ENCODE measurements around the gene DNAJC21. TPM values are rescaled to one million over a fixed set of nuclear protein-coding genes. Genes with fewer than 3 reads are reported as not detected.

The DNAJC21 gene
- total RNA-seq, 1 donor from 2014 or later = 30.5 TPM

- Histone ChIP-seq H3K4me3 (no peak overlapping the region), H3K36me3 (no peaks in the 10 kb centered on the region), H3K4me1 (no peaks in the 10 kb centered on the region), H3K27ac (no peak overlapping the region), H3K27me3 (no peaks in the 10 kb centered on the region), H3K9me3 (no peaks in the 10 kb centered on the region)
- intact Hi-C loops (cut with DNase I) = no loop called here
- TF ChIP-seq, protein P1, sequence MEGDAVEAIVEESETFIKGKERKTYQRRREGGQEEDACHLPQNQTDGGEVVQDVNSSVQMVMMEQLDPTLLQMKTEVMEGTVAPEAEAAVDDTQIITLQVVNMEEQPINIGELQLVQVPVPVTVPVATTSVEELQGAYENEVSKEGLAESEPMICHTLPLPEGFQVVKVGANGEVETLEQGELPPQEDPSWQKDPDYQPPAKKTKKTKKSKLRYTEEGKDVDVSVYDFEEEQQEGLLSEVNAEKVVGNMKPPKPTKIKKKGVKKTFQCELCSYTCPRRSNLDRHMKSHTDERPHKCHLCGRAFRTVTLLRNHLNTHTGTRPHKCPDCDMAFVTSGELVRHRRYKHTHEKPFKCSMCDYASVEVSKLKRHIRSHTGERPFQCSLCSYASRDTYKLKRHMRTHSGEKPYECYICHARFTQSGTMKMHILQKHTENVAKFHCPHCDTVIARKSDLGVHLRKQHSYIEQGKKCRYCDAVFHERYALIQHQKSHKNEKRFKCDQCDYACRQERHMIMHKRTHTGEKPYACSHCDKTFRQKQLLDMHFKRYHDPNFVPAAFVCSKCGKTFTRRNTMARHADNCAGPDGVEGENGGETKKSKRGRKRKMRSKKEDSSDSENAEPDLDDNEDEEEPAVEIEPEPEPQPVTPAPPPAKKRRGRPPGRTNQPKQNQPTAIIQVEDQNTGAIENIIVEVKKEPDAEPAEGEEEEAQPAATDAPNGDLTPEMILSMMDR (IDR thresholded peaks at IDR 0.05) = no peak
- DNase-seq (ENCODE audit: low spot score in 2 of 2) = no peak
Observed at GRCh38 chr5:34996261-34996660, 66.9 kb downstream of the DNAJC21 start.

DNA sequence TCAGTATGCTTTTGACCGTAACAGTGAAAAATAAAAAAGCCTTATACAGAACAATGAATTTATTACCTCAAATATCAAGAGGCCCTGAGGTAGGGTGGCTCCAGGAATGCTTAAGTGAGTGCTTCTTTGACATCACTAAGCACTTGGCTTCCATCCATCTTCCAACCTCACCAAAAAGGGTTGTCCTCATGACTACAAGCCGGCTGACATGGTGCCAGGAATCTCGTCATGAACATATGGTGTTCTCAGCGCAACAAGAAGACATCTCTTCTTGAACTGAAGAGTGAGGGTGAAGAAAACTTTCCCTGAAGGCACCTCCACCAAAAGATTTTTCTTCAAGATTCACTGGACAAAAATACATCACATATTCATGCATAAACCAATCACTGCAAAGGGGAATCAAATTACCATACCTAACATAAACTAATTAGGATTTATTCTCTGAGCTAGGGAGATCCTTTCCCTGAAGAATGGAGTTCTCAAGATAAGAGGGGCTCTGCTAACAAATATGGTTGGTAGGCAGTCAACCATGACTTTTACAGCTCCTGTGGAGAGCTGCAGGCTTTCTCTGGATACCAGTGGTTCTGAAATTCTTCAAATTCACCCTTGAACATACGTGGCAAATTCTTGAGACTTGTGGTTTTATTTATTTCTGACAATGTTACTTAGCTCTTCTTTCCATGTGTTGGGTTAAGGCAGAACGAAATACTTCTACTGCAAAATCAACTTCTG lies 68.9 kb downstream of the DNAJC21 start:
- Histone ChIP-seq H3K9me3 (no peaks in the 10 kb centered on the region), H3K4me3 (no peak overlapping the region), H3K4me1 (no peaks in the 10 kb centered on the region), H3K27me3 (no peaks in the 10 kb centered on the region), H3K36me3 (no peaks in the 10 kb centered on the region), H3K27ac (no peak overlapping the region)
- no peak for DNase-seq (ENCODE audit: low spot score in 2 of 2)
- intact Hi-C loops (cut with DNase I) = no loop called here
- TF ChIP-seq, protein P1 (IDR thresholded peaks at IDR 0.05) = no peak

DNA sequence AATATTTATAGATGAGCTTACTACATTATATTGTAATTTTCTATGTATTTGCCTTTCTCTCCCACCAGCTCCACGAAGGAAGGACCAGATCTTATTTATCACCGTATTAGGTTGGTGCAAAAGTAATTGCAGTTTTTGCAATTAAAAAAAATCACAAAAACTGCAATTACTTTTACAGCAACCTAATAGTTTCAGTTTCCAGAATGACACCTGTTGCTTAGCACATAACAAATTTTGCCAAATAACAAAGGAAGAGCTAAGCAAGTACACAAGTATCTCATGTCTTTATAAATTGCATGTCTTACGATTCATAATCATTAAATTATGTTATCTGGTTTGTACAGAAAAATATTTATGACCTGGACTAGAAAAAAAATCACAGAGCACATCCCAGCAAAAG lies 72.5 kb downstream of the DNAJC21 start:
- H3K27me3 ChIP-seq = no peaks in the 10 kb centered on the region
- H3K36me3 ChIP-seq = no peaks in the 10 kb centered on the region
- no peak overlapping the region for H3K27ac ChIP-seq
- no peak overlapping the region for H3K4me3 ChIP-seq
- H3K4me1 ChIP-seq = no peaks in the 10 kb centered on the region
- intact Hi-C loops (cut with DNase I) = loop anchor here (2.0 kb wide), 1 partner anchor 527 kb away; no protein-coding TSS in a partner anchor
- no peak for DNase-seq (ENCODE audit: low spot score in 2 of 2)
- TF ChIP-seq, protein P1 (IDR thresholded peaks at IDR 0.05) = no peak
- H3K9me3 ChIP-seq = no peaks in the 10 kb centered on the region

GRCh38 chr5:35002459-35002858 lies 73.1 kb downstream of the DNAJC21 start:
- TF ChIP-seq, protein P1 (IDR thresholded peaks at IDR 0.05) = no peak
- no peak for DNase-seq (ENCODE audit: low spot score in 2 of 2)
- Histone ChIP-seq H3K9me3 (no peaks in the 10 kb centered on the region), H3K4me3 (no peak overlapping the region), H3K27ac (no peak overlapping the region), H3K27me3 (no peaks in the 10 kb centered on the region), H3K36me3 (no peaks in the 10 kb centered on the region), H3K4me1 (no peaks in the 10 kb centered on the region)
- intact Hi-C loops (cut with DNase I) = loop anchor here (2.0 kb wide), 1 partner anchor 528 kb away; no protein-coding TSS in a partner anchor

GRCh38 chr5:35003018-35003957 lies 73.9 kb downstream of the DNAJC21 start:
- DNase-seq (ENCODE audit: low spot score in 2 of 2) = no peak
- H3K4me3 ChIP-seq = no peak overlapping the region
- intact Hi-C loops (cut with DNase I) = loop anchor here (2.0 kb wide), 1 partner anchor 528 kb away; no protein-coding TSS in a partner anchor
- H3K27me3 ChIP-seq = no peaks in the 10 kb centered on the region
- H3K36me3 ChIP-seq = no peaks in the 10 kb centered on the region
- TF ChIP-seq, protein P1 (IDR thresholded peaks at IDR 0.05) = peak; percentile 8 to 76 (median 73)
- H3K4me1 ChIP-seq = no peaks in the 10 kb centered on the region
- no peaks in the 10 kb centered on the region for H3K9me3 ChIP-seq
- no peak overlapping the region for H3K27ac ChIP-seq

Measured in ascending aorta (tissue), 2 donors.